ENCODE data around the gene ARHGAP15.

Gene ARHGAP15

DNA sequence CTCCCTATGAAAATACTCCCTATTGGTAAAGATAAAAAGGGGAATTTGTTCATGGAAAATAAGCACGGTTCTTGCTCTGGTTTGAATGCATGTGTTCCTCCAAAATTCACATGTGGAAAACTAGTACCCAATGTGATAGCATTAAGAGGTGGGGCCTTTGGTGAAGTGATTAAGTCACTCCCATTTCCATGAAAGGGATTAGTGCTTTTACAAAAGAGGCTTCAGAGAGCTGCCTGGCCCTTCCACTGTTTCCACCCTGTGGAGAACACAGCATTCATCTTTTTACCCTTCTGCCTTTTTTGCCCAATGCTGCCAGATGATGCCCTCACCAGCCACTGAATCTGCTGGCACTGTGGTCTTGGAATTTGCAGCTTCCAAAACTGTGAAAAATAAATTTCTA is 666.8 kb downstream of the ARHGAP15 start:
- DNase-seq: no peak

DNA sequence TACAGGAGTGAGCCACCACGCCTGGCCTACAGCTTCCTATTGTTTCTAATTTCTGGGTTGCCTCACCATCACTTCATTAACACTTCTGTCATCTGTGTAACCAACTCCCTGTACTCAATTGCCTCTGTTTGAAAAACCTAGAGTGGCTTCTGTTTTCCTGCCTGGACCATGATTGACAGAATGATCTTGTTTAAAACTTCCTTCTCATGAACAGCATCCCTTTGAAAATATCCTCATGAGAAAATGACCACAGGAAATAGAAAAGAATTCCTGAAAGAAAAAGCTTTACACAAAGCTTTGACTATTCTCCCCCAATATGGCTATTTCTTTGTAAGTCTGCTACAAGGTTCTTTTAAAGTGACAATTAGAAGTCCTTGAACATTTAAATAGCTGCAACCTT is 672.3 kb downstream of the ARHGAP15 start:
- DNase-seq: no peak

DNA sequence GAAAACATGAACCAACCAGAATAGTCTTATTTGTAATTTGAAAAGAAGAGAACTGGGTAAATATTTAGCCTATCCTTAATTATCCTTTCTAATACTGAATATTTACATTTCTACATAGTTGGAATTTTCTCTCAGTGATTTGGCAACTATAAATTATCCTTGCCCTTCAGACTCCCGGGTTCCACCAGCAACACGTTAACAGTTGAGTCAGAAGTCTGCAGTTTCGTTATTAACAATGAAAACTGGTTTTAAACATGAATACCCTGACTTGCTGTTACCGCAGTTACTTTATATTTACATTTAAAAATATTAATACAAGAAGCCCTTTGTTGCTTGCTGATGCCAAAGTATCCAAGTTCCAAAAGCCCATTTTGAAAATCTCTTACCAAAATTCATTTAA is 673.0 kb downstream of the ARHGAP15 start:
- peak in 1 of 5 experiments; percentile 62 for DNase-seq

DNA sequence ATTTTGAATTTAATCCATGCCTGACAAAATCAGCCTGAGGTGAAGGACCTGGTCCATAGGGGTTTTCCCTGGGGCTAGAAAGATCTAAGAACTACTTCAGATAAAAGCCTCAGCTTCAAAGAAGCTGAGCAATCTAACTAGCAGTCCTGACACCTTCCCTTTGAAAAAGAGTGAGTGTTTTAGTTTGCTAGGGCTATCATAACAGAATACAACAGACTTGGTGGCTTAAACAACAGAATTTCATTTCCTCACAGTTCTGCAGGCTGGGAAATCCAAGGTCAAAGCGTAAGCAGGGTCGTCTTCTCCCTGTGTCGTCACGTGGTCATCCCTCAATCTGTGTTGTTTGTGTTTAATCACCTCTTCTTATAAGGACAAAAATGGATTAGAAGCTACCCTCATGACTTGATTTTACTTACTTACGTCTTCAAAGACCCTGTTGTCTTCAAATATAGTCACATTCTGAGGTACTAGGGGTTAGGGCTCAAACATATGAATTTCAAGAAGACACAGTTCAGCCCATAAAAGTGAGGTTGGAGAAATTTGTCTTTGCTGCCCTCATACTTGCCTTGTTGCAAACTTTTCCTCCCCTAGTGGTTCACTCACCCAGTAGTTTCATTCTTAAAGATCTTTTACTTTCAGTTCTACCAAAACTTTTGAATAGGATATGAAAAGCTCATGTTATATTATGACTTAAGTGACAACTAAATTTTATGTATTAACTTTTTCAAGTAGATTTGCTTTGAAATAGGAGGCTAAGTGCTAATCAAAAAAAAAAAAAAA is 673.8 kb downstream of the ARHGAP15 start:
- DNase-seq: peak in 1 of 5 experiments; percentile 77

DNA sequence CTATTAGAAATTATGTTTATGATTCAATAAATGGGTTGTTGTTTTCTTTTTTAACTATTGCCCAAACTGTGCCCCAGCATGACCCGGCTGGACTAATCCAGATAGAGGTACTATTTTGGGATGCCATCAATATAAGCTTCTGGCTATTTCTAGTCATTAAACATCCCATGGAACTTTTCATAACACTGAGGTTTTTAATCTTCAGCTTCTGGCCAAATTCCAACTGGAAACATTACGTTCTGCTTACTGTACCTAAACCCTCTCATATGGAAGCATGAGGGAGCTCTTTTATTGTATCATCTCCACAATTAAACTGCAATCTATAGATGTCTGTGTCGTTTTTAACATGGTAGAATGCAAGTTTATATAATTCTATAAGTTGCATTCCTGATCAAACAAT is 674.7 kb downstream of the ARHGAP15 start:
- no peak for DNase-seq

DNA sequence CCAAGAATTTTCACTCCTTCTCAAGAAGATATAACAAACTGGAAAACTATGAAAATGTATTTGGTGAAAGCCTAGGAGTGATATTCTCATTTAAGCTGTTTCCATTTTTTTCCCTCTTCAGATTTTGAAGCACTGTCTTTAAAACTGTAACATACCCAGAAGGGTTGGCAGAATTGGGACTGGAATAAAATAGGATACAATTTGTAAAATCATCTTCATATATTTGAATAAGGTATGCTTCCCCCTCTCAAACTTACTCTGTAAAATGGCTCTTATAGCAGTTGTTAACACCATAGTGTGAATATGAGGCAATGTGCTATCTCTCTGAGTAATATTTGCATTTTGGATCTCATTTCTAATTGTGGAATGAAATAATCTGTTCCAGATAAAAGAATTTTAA is 676.4 kb downstream of the ARHGAP15 start:
- no peak for DNase-seq

- DNase-seq: no peak
These were observed 678.0 kb downstream of the ARHGAP15 start for GRCh38 chr2:143807192-143807591.

- DNase-seq: no peak
These were observed 678.5 kb downstream of the ARHGAP15 start for GRCh38 chr2:143807671-143808070.

- no peak for DNase-seq
These were observed 678.9 kb downstream of the ARHGAP15 start for GRCh38 chr2:143808166-143808565.

GRCh38 chr2:143815082-143815481 is 685.9 kb downstream of the ARHGAP15 start:
- no peak for DNase-seq

GRCh38 chr2:143816916-143817315 is 687.7 kb downstream of the ARHGAP15 start:
- DNase-seq: no peak
